GM12874 (cell line): ENCODE measurements around the gene SLTM.

Source experiments
- CTCF ChIP-seq: IDR thresholded peaks from 2 replicates; pipeline ENCODE4 v1.5.1; 2011; ENCODE audit warnings: low read depth, mild to moderate bottlenecking, control low read depth, low read length, moderate library complexity; ENCODE audit not compliant: insufficient read depth

The SLTM gene

GRCh38 chr15:58840048-58840447, 93.4 kb downstream of the SLTM start:
- TF ChIP-seq CTCF, result no peak

GRCh38 chr15:58839485-58839884, 94.0 kb downstream of the SLTM start:
- TF ChIP-seq CTCF, result peak; percentile 42; the same call in 1 of the 2 replicates

- no peak for TF ChIP-seq CTCF
Observed at GRCh38 chr15:58830556-58830955, 102.9 kb downstream of the SLTM start.
